Sigmoid colon (tissue), 3 donors: Measurements from ENCODE around the gene KIF5C.

Source experiments
- CTCF ChIP-seq, 4 experiments: fragments of 450-650 bp in 3 of 4; fragments of 200-600 bp in 1 of 4; IDR thresholded peaks; one replicate each; pipeline ENCODE4 v1.5.1; 2016 to 2019; ENCODE audit warnings: antibody characterized with exemption in 4 of 4, mild to moderate bottlenecking in 3 of 4, moderate library complexity in 2 of 4
- POLR2A ChIP-seq, 2 donors: fragments of 450-650 bp; IDR thresholded peaks; one replicate each; pipeline ENCODE4 v1.6.1; 2016; ENCODE audit warnings: antibody characterized with exemption in 2 of 2, mild to moderate bottlenecking in 2 of 2, moderate library complexity in 2 of 2

- TF ChIP-seq POLR2A (IDR thresholded peaks at IDR 0.05) = no peak
- TF ChIP-seq CTCF (IDR thresholded peaks at IDR 0.05) = no peak
Observed at GRCh38 chr2:148990968-148991367, 115.9 kb downstream of the KIF5C start.
